Duodenal mucosa (tissue), 2 donors: ENCODE measurements around the gene MARCHF11.

Experiments
- H3K27ac ChIP-seq: one replicate; pipeline ENCODE4 v1.7.0; 2013; ENCODE audit warnings: low read depth, low read length
- H3K27me3 ChIP-seq, 2 donors: one replicate each; pipeline ENCODE4 v1.7.0; 2013; ENCODE audit warnings: low read length in 2 of 2, control low read depth in 1 of 2; ENCODE audit not compliant: insufficient read depth in 2 of 2, control insufficient read depth in 1 of 2
- H3K36me3 ChIP-seq, 2 donors: one replicate each; pipeline ENCODE4 v1.7.0; 2013; ENCODE audit warnings: low read length in 2 of 2, control low read depth in 1 of 2; ENCODE audit not compliant: insufficient read depth in 2 of 2, control insufficient read depth in 1 of 2
- H3K4me1 ChIP-seq, 2 donors: one replicate each; pipeline ENCODE4 v1.7.0; 2013; ENCODE audit warnings: low read length in 2 of 2, control low read depth in 1 of 2; ENCODE audit not compliant: insufficient read depth in 2 of 2, control insufficient read depth in 1 of 2
- H3K4me3 ChIP-seq, 2 donors: one replicate each; pipeline ENCODE4 v1.7.0; 2013; ENCODE audit warnings: low read length in 2 of 2, low read depth in 1 of 2
- H3K9ac ChIP-seq, 2 donors: one replicate each; pipeline ENCODE4 v1.7.0; 2013; ENCODE audit warnings: low read length in 2 of 2, low read depth in 1 of 2
- H3K9me3 ChIP-seq, 2 donors: one replicate each; pipeline ENCODE4 v1.7.0; 2013; ENCODE audit warnings: low read length in 2 of 2, control low read depth in 1 of 2; ENCODE audit not compliant: control insufficient read depth in 1 of 2

Gene MARCHF11

GRCh38 chr5:16179511-16179935, at the start of gene MARCHF11:
Gene MARCHF11, minus strand, starts transcription at chr5:16179791. Its CDS starts 216 bp downstream, at chr5:16179575.
- Histone ChIP-seq H3K4me1 (no peaks in the 10 kb centered on the region), H3K36me3 (no peaks in the 10 kb centered on the region), H3K4me3 (no peak within 1 kb of the TSS), H3K9me3 (no peaks in the 10 kb centered on the region), H3K27ac (no peak within 1 kb of the TSS), H3K9ac (no peak within 1 kb of the TSS), H3K27me3 (peaks cover 12 to 14% of the 10 kb centered on the region in 2 donors)

- no peaks in the 10 kb centered on the region for H3K27me3 ChIP-seq
- H3K9ac ChIP-seq = no peak overlapping the region
- H3K4me1 ChIP-seq = no peaks in the 10 kb centered on the region
- H3K36me3 ChIP-seq = no peaks in the 10 kb centered on the region
- H3K9me3 ChIP-seq = no peaks in the 10 kb centered on the region
- H3K27ac ChIP-seq = no peak overlapping the region
- H3K4me3 ChIP-seq = no peak overlapping the region
Measured at GRCh38 chr5:16225927-16226326, 46.3 kb upstream of the MARCHF11 start.

- Histone ChIP-seq H3K9ac (no peak overlapping the region), H3K4me1 (no peaks in the 10 kb centered on the region), H3K27me3 (no peaks in the 10 kb centered on the region), H3K36me3 (no peaks in the 10 kb centered on the region), H3K9me3 (no peaks in the 10 kb centered on the region), H3K4me3 (no peak overlapping the region), H3K27ac (no peak overlapping the region)
Measured at GRCh38 chr5:16192311-16192710, 12.7 kb upstream of the MARCHF11 start.

GRCh38 chr5:16180789-16181082, 1.1 kb upstream of the MARCHF11 start:
- Histone ChIP-seq H3K4me1 (no peaks in the 10 kb centered on the region), H3K9ac (no peak overlapping the region), H3K27me3 (peaks cover 12 to 14% of the 10 kb centered on the region in 2 donors), H3K36me3 (no peaks in the 10 kb centered on the region), H3K27ac (no peak overlapping the region), H3K9me3 (no peaks in the 10 kb centered on the region), H3K4me3 (no peak overlapping the region)

GRCh38 chr5:16179936-16180788, 571 bp upstream of the MARCHF11 start:
- no peak overlapping the region for H3K9ac ChIP-seq
- no peaks in the 10 kb centered on the region for H3K4me1 ChIP-seq
- no peaks in the 10 kb centered on the region for H3K36me3 ChIP-seq
- H3K27ac ChIP-seq = no peak overlapping the region
- peaks cover 12 to 14% of the 10 kb centered on the region in 2 donors for H3K27me3 ChIP-seq
- H3K9me3 ChIP-seq = no peaks in the 10 kb centered on the region
- no peak overlapping the region for H3K4me3 ChIP-seq

- no peak overlapping the region for H3K27ac ChIP-seq
- no peaks in the 10 kb centered on the region for H3K9me3 ChIP-seq
- H3K4me1 ChIP-seq = no peaks in the 10 kb centered on the region
- no peak overlapping the region for H3K4me3 ChIP-seq
- no peaks in the 10 kb centered on the region for H3K36me3 ChIP-seq
- no peak overlapping the region for H3K9ac ChIP-seq
- peaks cover 12 to 14% of the 10 kb centered on the region in 2 donors for H3K27me3 ChIP-seq
Measured at GRCh38 chr5:16178745-16179372, 732 bp downstream of the MARCHF11 start.

GRCh38 chr5:16169550-16169949, 10.0 kb downstream of the MARCHF11 start:
- no peak overlapping the region for H3K9ac ChIP-seq
- H3K27me3 ChIP-seq = no peaks in the 10 kb centered on the region
- no peak overlapping the region for H3K4me3 ChIP-seq
- no peaks in the 10 kb centered on the region for H3K4me1 ChIP-seq
- H3K9me3 ChIP-seq = no peaks in the 10 kb centered on the region
- H3K36me3 ChIP-seq = no peaks in the 10 kb centered on the region
- H3K27ac ChIP-seq = no peak overlapping the region

- Histone ChIP-seq H3K9ac (no peak overlapping the region), H3K4me3 (no peak overlapping the region), H3K27me3 (no peaks in the 10 kb centered on the region), H3K36me3 (no peaks in the 10 kb centered on the region), H3K27ac (no peak overlapping the region), H3K9me3 (no peaks in the 10 kb centered on the region), H3K4me1 (no peaks in the 10 kb centered on the region)
Measured at GRCh38 chr5:16160706-16161105, 18.9 kb downstream of the MARCHF11 start.

- Histone ChIP-seq H3K27ac (no peak overlapping the region), H3K4me1 (no peaks in the 10 kb centered on the region)
Measured at GRCh38 chr5:16159636-16160035, 20.0 kb downstream of the MARCHF11 start.

GRCh38 chr5:16156152-16156551, 23.4 kb downstream of the MARCHF11 start:
- Histone ChIP-seq H3K4me3 (no peak overlapping the region), H3K9ac (no peak overlapping the region), H3K27ac (no peak overlapping the region), H3K36me3 (no peaks in the 10 kb centered on the region), H3K27me3 (no peaks in the 10 kb centered on the region), H3K4me1 (no peaks in the 10 kb centered on the region), H3K9me3 (no peaks in the 10 kb centered on the region)

More at GRCh38 chr5:16159636-16160035, 20.0 kb downstream of the MARCHF11 start:
- Histone ChIP-seq H3K4me3 (no peak overlapping the region), H3K9me3 (no peaks in the 10 kb centered on the region), H3K36me3 (no peaks in the 10 kb centered on the region), H3K9ac (no peak overlapping the region), H3K27me3 (no peaks in the 10 kb centered on the region)
